NT2/D1 (cell line): ENCODE results near the gene COL6A2.

ENCODE experiments used
- DNase-seq: peaks from one replicate; pipeline ENCODE4 v3.0.0-alpha.2; 2011; ENCODE audit warnings: low read depth, low spot score
- H3K27me3 ChIP-seq: 2 replicates; pipeline ENCODE4 v1.6.0; 2011; ENCODE audit warnings: mild to moderate bottlenecking; ENCODE audit not compliant: insufficient read length, insufficient read depth
- H3K36me3 ChIP-seq: 2 replicates; pipeline ENCODE4 v1.6.1; 2011; ENCODE audit warnings: mild to moderate bottlenecking, low read length, mixed read lengths; ENCODE audit not compliant: insufficient read depth, insufficient read length
- H3K4me1 ChIP-seq: 2 replicates; pipeline ENCODE4 v1.5.1; 2011; ENCODE audit not compliant: insufficient read depth, insufficient read length
- H3K4me3 ChIP-seq: 2 replicates; pipeline ENCODE4 v1.5.1; 2011; ENCODE audit warnings: low read depth; ENCODE audit not compliant: insufficient read length
- H3K9ac ChIP-seq: 2 replicates; pipeline ENCODE4 v1.6.0; 2011; ENCODE audit warnings: low read depth; ENCODE audit not compliant: insufficient read length
- H3K9me3 ChIP-seq: 2 replicates; pipeline ENCODE4 v1.5.1; 2011; ENCODE audit warnings: mild to moderate bottlenecking, low read length; ENCODE audit not compliant: insufficient read depth
- SUZ12 ChIP-seq: IDR thresholded peaks from 2 replicates; pipeline ENCODE4 v1.6.1; 2011; ENCODE audit not compliant: insufficient read length, insufficient read depth; ENCODE audit errors: extremely low read depth
- YY1 ChIP-seq: IDR thresholded peaks from 2 replicates; pipeline ENCODE4 v1.6.1; 2011; ENCODE audit not compliant: insufficient read length, insufficient read depth
- ZNF274 ChIP-seq: IDR thresholded peaks from 2 replicates; pipeline ENCODE4 v1.6.1; 2011; ENCODE audit warnings: mild to moderate bottlenecking, low read depth, low read length

The COL6A2 gene

DNA sequence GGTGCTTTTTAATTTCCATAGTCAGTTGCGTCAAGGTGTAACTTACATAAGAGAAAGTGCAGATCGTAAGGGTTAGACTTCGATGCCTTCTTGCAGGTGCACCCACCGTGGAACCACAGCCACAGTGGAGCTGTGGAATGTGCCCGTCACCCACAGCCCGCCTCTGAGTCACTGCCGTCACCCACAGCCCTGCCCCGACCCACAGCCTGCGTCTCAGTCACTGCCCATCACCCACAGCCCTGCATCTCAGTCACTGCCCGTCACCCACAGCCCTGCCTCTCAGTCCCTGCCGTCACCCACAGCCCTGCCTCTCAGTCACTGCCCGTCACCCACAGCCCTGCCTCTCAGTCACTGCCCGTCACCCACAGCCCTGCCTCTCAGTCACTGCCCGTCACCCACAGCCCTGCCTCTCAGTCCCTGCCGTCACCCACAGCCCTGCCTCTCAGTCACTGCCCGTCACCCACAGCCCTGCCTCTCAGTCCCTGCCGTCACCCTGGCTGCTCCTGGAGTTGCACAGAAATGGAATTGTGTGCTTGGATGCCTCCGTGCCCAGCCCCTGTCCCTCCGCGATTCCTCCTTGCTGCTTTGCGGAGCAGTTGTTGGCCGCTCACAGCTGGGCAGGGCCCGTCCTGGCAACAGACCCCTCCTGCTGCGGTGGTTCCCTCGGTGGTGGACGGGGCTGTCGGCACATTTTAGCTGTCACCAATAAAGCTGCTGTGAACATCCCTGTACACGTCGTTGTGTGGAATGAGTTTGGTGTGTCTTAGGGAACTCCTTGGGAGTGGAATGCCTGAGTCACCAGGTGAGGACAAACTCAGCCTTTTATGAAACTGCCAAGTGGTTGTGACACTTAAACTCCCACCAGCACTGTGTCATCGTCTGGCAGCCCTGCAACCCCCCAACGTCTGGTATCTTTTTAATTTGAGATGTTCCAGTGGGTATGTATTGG lies 44.9 kb upstream of the COL6A2 start:
- Histone ChIP-seq H3K36me3 (no peaks in the 10 kb centered on the region), H3K4me1 (peaks cover 39% of the 10 kb centered on the region), H3K9ac (no peak overlapping the region), H3K4me3 (no peak overlapping the region), H3K27me3 (no peaks in the 10 kb centered on the region), H3K9me3 (no peaks in the 10 kb centered on the region)
- DNase-seq = no peak
- no peak for TF ChIP-seq ZNF274
- no peak for TF ChIP-seq SUZ12
- TF ChIP-seq YY1 = no peak

GRCh38 chr21:46054031-46054430 lies 43.9 kb upstream of the COL6A2 start:
- TF ChIP-seq ZNF274 (no peak), YY1 (no peak), SUZ12 (no peak)
- peaks cover 8% of the 10 kb centered on the region; the same call in 1 of the 2 replicates for H3K9me3 ChIP-seq
- H3K4me3 ChIP-seq = no peak overlapping the region
- no peak overlapping the region for H3K9ac ChIP-seq
- DNase-seq = no peak
- no peaks in the 10 kb centered on the region for H3K36me3 ChIP-seq
- peaks cover 37% of the 10 kb centered on the region for H3K4me1 ChIP-seq
- H3K27me3 ChIP-seq = no peaks in the 10 kb centered on the region

DNA sequence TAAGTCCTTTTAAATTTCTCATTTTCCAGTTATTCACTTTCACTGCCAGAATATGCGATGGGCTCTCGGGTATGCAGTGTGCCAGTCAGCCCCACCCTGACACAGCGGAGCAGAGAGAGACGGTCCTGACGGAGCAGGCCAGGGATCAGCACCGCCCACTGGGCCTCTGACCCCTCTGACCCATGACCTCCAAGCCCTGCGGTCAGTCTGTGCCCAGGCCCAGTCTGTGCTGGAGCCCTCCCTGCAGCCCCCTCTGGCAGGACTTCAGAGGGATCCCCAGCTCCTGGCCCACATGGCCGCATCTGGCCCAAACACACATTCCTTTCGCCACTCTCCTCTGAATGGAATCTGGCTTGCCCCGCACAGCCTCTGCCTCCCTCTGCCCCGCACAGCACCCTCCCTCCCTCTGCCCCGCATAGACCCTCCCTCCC lies 43.4 kb upstream of the COL6A2 start:
- no peaks in the 10 kb centered on the region for H3K36me3 ChIP-seq
- TF ChIP-seq ZNF274 = no peak
- TF ChIP-seq SUZ12 = no peak
- TF ChIP-seq YY1 = no peak
- no peak for DNase-seq
- H3K27me3 ChIP-seq = no peaks in the 10 kb centered on the region
- peaks cover 34% of the 10 kb centered on the region for H3K4me1 ChIP-seq
- H3K9me3 ChIP-seq = peaks cover 8% of the 10 kb centered on the region; the same call in 1 of the 2 replicates
- no peak overlapping the region for H3K4me3 ChIP-seq
- no peak overlapping the region for H3K9ac ChIP-seq

GRCh38 chr21:46055863-46056281 lies 42.0 kb upstream of the COL6A2 start:
- H3K36me3 ChIP-seq = no peaks in the 10 kb centered on the region
- H3K27me3 ChIP-seq = no peaks in the 10 kb centered on the region
- no peak overlapping the region for H3K4me3 ChIP-seq
- H3K4me1 ChIP-seq = peaks cover 22% of the 10 kb centered on the region
- H3K9ac ChIP-seq = no peak overlapping the region
- H3K9me3 ChIP-seq = peaks cover 14% of the 10 kb centered on the region; the same call in 1 of the 2 replicates
- TF ChIP-seq SUZ12 = no peak
- TF ChIP-seq ZNF274 = no peak
- TF ChIP-seq YY1 = no peak
- no peak for DNase-seq

DNA sequence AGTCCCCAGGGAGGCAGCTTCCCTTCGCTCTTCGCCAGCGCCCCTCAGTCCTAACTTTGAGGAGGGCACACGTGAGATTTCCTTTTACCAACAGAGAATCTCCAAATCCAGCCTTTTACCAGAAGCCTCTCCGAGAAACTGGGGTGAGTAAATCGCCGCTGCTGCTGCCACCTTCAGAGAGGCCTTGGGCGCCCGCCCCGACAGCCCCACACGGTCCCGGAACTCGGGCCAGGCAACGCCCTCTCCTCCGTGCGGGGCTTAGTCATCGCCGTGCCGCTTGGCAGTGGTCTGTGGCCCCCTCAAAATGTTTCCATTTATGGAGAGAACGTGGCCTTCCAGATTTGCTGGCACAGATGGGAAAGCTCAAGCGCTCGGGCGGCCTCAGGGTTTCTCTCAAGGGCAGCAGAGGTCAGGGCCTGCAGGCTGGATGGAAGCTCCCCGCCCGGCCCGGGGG lies 41.4 kb upstream of the COL6A2 start:
- H3K9me3 ChIP-seq = peaks cover 20% of the 10 kb centered on the region; the same call in 1 of the 2 replicates
- H3K36me3 ChIP-seq = no peaks in the 10 kb centered on the region
- no peaks in the 10 kb centered on the region for H3K27me3 ChIP-seq
- TF ChIP-seq YY1 (no peak), SUZ12 (no peak), ZNF274 (no peak)
- no peak for DNase-seq
- no peak overlapping the region for H3K4me3 ChIP-seq
- H3K9ac ChIP-seq = no peak overlapping the region
- peaks cover 20% of the 10 kb centered on the region for H3K4me1 ChIP-seq

- H3K9me3 ChIP-seq = peaks cover 27% of the 10 kb centered on the region
- H3K9ac ChIP-seq = no peak overlapping the region
- H3K4me3 ChIP-seq = no peak overlapping the region
- H3K4me1 ChIP-seq = peaks cover 20% of the 10 kb centered on the region
- no peak for DNase-seq
- TF ChIP-seq SUZ12 (no peak), YY1 (no peak)
- no peaks in the 10 kb centered on the region for H3K36me3 ChIP-seq
- no peaks in the 10 kb centered on the region for H3K27me3 ChIP-seq
Observed at GRCh38 chr21:46057111-46057709, 40.7 kb upstream of the COL6A2 start.

DNA sequence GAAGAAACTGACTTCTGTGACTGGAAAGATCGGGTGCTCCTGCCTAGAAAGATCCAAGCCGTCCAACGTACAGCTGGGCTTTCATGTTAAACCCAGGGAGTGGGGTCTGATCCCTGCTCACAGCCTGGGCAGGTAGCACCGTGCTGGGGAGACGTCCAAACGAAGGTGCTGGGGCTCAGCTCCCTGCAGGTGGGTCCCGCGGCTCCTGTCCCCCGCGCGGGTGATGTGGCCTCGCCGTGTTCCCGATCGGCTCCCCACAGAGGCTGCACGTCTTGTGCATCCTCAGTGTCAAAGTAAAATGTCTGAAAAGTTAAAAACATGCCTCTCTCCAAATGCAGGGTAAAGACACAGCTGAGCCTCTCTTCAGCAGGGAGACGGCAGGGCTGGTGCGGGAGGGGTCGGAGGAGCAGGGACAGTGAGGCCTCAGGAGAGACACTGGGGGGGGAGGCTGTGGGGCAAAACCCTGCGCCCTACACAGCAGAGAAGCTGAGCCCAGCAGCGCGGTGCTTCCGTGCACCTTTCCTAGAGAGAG lies 40.1 kb upstream of the COL6A2 start:
- no peak for DNase-seq
- H3K9ac ChIP-seq = no peak overlapping the region
- H3K9me3 ChIP-seq = peaks cover 33% of the 10 kb centered on the region
- TF ChIP-seq YY1 = no peak
- no peak for TF ChIP-seq SUZ12
- no peak for TF ChIP-seq ZNF274
- H3K4me3 ChIP-seq = no peak overlapping the region
- peaks cover 15% of the 10 kb centered on the region for H3K4me1 ChIP-seq
- no peaks in the 10 kb centered on the region for H3K36me3 ChIP-seq
- peaks cover 2% of the 10 kb centered on the region for H3K27me3 ChIP-seq
